Fibroblast of lung (primary cell): ENCODE data around the gene STX7.

Experiments
- CTCF ChIP-seq, 2 donors: IDR thresholded peaks in 1 of 2; conservative IDR thresholded peaks in 1 of 2; 1 replicate in 1 of 2; 2 replicates in 1 of 2; pipeline ENCODE4 v1.5.1; 2011 to 2012; ENCODE audit warnings: low read length in 2 of 2, control low read depth in 1 of 2, inconsistent platforms in 1 of 2, low read depth in 1 of 2, mild to moderate bottlenecking in 1 of 2
- EZH2 ChIP-seq: IDR thresholded peaks from 2 replicates; pipeline ENCODE4 v1.5.1; 2012; ENCODE audit warnings: low read length, control low read depth, mild to moderate bottlenecking; ENCODE audit errors: missing control alignments

DNA sequence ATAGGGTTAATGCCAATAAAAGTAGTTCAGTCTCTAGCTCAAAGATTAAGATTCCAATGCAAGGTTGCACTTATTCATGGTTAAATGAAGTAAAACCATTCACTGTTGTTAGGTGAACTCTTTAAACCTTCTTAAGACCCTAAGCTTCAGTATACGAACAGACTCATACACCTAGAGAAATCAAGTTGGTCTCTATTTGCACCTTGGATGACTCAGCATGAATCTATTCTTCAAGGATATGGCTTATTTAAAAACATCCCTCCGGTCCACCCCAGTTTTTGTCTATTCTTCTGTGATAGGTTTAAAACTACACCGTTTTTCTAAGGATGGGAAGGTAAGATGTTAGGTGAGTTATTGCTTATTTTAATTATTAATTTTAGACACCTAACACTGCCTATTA, 24.2 kb upstream of the STX7 start:
- TF ChIP-seq CTCF (conservative IDR thresholded peaks at IDR 0.05 in 1 of 2, IDR thresholded peaks at IDR 0.05 in 1 of 2; ENCODE audit: low read depth in 1 of 2, low read length in 2 of 2) (no peak), EZH2 (no peak)
